ENCODE measurements around the gene JUND. TPM values are rescaled to one million over a fixed set of nuclear protein-coding genes. Genes with fewer than 3 reads are reported as not detected.

The JUND gene
- polyA plus RNA-seq, 1 donor: 139 TPM

GRCh38 chr19:18233224-18233825, 48.1 kb downstream of the JUND start:
- peak; percentile 45 for DNase-seq

- DNase-seq: no peak
Observed at GRCh38 chr19:18232540-18233223, 48.7 kb downstream of the JUND start.

GRCh38 chr19:18231775-18232174, 49.6 kb downstream of the JUND start:
- DNase-seq: no peak

GRCh38 chr19:18230941-18231734, 50.3 kb downstream of the JUND start:
- no peak for DNase-seq

GRCh38 chr19:18229915-18230314, 51.5 kb downstream of the JUND start:
- no peak for DNase-seq

Other genes starting within 250 kb of the JUND start
- gene IL12RB1, start 194.7 kb downstream of the JUND start, polyA plus RNA-seq (ENCODE audit: insufficient read length): 0.75 TPM
- gene MAST3, start 183.8 kb downstream of the JUND start, polyA plus RNA-seq (ENCODE audit: insufficient read length): 17.3 TPM
- gene PIK3R2, start 128.5 kb downstream of the JUND start, polyA plus RNA-seq (ENCODE audit: insufficient read length): 66.1 TPM
- gene IFI30, start 107.8 kb downstream of the JUND start, polyA plus RNA-seq (ENCODE audit: insufficient read length): 2.9 TPM
- gene MPV17L2, start 88.4 kb downstream of the JUND start, polyA plus RNA-seq (ENCODE audit: insufficient read length): 6.5 TPM
- gene RAB3A, start 77.6 kb downstream of the JUND start, polyA plus RNA-seq (ENCODE audit: insufficient read length): 5.1 TPM
- 7.1 TPM for gene PDE4C, start 55.2 kb downstream of the JUND start, polyA plus RNA-seq (ENCODE audit: insufficient read length)
- 4.9 TPM for gene IQCN, start 7.2 kb downstream of the JUND start, polyA plus RNA-seq (ENCODE audit: insufficient read length)
- gene LSM4, start 41.5 kb upstream of the JUND start, polyA plus RNA-seq (ENCODE audit: insufficient read length): 93.0 TPM
- gene PGPEP1, start 59.0 kb upstream of the JUND start, polyA plus RNA-seq (ENCODE audit: insufficient read length): 14.4 TPM
- 0.41 TPM for gene GDF15, start 104.5 kb upstream of the JUND start, polyA plus RNA-seq (ENCODE audit: insufficient read length)
- 2.6 TPM for gene LRRC25, start 116.0 kb upstream of the JUND start, polyA plus RNA-seq (ENCODE audit: insufficient read length)
- gene SSBP4, start 137.8 kb upstream of the JUND start, polyA plus RNA-seq (ENCODE audit: insufficient read length): 135 TPM
- gene ISYNA1, start 156.5 kb upstream of the JUND start, polyA plus RNA-seq (ENCODE audit: insufficient read length): 231 TPM
- 20.8 TPM for gene ELL, start 240.4 kb upstream of the JUND start, polyA plus RNA-seq (ENCODE audit: insufficient read length)

Measured in hindlimb muscle (tissue), 1 donor.